SKM-1 (cell line): Measurements from ENCODE around the gene COL9A3.

ENCODE experiments used
- DNase-seq: peaks from one replicate; lab custom pipeline; 2025; ENCODE audit not compliant: unreplicated experiment; lab: John Stamatoyannopoulos, UW

Gene COL9A3

DNA sequence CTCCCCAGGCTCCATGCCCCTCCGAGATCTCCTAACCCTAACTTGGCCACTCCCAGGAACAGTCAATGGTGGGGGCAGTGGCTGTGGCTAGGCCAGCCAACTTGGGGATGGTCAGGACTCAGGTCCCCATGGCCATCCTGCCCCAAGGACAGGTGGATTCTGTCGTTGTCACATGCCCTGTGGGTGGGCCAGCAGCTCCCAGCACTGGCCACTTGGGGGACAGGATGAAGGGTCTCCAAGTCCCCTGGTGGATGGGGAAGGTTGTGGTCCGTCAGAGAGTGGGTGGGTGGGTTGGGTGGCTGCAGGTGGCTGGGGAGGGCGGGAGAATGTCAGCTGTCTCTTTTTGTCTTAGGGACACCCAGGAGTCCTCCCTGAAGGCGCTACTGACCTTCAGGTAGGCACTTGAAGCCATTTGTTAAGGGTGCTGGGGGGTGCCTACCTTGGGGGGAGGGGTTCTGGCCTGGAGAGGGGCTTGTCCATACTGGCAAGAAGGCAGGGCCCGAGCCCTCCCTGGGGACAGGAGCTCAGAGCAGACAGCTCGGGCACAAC, 5.5 kb downstream of the COL9A3 start:
- DNase-seq, result no peak

GRCh38 chr20:62822788-62823651, 6.2 kb downstream of the COL9A3 start:
- DNase-seq, result peak; percentile 39

DNA sequence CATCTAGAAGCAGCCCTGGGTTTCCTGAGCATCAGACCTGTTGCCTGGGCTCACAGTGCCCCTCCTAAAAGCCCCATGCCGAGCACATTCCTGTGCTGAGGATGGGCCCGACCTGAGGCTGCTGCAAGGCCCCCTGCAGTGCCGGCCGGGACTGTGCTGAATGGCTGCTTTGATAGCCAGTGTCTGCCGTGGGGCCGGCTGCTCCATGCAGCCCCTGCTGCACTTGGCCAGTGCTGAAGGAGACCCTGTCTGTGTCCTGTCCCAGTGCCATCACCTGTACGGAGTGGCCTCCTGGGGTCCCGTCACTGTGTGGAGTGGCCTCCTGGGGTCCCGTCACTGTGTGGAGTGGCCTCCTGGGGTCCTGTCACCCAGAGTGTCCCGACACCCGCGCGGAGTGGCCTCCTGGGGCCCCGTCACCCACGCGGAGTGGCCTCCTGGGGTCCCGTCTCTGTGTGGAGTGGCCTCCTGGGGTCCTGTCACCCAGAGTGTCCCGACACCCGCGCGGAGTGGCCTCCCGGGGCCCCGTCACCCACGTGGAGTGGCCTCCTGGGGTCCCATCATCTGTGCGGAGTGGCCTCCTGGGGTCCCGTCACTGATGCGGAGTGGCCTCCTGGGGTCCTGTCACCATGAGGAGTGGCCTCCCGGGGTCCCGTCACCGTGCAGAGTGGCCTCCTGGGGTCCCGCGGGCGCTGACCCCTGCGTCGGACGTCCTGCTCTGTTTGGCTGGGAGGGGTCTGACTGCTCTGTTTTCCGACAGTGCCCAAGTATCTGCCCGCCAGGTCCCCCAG, 7.0 kb downstream of the COL9A3 start:
- no peak for DNase-seq

GRCh38 chr20:62824476-62825332, 7.9 kb downstream of the COL9A3 start:
- DNase-seq, result peak; percentile 63

DNA sequence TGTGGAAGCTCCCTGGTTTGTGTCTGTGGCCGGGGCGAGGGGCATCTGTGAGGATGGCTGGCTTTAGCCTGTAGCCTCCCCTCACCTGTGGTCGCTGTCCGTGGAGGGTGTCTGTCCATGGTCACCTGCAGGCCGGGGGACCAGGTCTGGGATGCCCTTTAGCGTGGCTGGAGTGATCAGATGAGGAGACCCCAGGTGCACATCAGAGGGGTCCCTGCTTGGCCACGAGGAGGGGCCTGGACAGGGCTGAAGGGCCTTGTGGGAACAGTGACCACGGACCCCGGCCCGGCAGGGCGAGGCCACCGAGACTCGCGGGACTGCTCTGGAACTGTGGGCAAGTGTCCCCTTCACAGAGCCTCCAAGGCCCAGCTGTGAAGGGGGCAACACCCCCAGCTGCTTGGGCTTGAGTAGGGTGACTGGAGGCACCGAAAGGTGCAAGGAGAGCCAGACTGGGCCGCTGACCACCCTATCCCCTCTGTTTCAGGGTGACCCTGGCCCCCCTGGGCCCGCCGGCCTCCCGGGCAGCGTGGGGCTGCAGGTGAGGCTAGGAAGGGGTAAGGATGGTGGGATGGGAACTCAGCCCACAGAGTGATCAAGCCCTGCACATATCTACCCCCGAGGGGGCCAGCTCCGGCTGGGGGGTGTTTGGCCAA, 8.6 kb downstream of the COL9A3 start:
- DNase-seq, result no peak

GRCh38 chr20:62825986-62826645, 9.3 kb downstream of the COL9A3 start:
- no peak for DNase-seq

DNA sequence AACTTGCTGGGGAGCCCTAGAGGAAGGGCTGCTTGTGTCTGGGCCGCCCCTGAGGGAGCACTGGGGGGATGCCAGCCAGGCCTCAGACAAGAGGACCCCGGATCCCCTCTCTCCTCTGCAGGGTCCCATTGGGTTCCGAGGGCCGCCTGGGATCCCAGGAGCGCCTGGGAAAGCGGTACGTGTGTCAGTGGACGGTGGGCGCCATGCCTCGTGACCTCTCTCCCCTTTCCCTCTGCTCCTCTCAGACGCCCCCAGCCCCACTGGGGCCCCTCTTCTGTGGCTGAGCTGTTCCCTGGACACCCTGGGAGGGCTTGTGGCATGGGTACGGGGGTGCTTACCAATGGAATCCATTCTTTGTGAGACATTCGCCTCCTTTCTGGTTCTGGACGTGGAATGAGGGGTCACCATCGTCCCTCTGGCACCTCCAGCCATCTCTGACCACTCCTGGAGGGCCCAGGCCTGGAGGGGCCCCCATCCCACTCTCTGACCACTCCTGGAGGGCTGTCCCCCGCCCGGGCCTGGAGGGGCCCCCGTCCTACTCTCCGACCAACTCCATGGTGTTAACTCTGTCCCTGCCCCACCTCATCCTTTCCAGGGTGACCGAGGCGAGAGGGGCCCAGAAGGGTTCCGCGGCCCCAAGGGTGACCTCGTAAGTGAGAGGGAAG, 9.9 kb downstream of the COL9A3 start:
- DNase-seq, result no peak

GRCh38 chr20:62827311-62828038, 10.6 kb downstream of the COL9A3 start:
- DNase-seq, result no peak

GRCh38 chr20:62828051-62828450, 11.2 kb downstream of the COL9A3 start:
- DNase-seq, result no peak

GRCh38 chr20:62828511-62829230, 11.8 kb downstream of the COL9A3 start:
- DNase-seq, result no peak

DNA sequence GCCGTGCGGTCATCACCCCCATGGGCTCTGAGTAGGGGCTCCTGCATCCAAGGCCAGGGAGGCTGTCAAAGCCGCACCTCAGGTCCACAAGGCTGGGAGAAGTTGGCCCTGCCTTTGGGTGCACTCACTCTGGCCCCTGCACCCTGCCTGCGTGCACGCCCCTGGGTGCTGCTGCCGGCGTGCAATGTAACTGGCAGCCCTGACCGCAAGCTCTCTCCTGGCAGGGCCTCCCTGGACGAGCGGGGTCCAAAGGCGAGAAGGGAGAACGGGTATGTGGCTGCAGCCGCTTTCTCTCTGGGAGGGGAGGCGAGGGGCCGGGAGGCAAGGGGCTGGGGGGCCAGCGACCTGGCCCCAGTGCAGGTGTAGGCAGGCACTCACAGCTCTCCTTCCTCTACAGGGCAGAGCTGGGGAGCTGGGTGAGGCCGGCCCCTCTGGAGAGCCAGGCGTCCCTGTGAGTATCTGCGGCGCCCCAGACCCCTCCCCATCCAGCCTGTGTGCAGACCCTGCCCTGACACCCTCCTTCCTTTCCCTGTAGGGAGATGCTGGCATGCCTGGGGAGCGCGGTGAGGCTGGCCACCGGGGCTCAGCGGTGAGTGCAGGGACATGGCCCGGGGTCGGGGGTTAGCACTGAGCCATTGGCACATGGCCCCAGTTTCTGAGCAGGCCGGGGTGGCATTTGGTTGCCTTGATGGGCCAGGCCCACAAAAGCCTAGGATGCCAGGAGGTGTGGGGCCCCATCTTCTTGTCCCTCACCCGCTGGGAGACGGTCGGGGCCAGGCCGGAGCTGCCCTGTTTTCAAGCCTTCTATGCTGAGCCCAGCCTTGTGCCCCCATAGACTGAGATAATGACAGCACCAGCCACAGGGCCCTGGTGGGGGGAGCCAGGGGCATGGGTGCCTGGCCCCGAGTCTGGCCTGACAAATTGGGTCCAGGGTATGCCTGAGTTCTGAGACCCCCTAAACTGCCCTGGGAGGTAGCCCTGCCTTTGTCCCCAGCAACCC, 12.7 kb downstream of the COL9A3 start:
- DNase-seq, result no peak

DNA sequence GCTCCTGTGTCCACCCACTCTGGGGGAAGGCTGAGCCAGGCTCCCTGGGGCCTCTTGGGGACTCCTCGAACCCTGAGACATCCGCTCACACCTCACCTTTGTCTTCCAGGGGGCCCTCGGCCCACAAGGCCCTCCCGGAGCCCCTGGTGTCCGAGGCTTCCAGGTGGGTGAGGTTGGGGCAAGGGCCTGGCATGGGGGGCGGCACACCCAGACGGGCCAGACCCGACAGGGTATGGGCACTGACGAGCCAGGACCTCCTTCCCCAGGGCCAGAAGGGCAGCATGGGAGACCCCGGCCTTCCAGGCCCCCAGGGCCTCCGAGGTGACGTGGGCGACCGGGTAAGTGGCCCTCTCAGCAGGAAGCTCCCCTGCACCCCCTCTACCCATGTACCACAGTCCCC, 13.4 kb downstream of the COL9A3 start:
- no peak for DNase-seq

- DNase-seq, result no peak
These were observed 14.0 kb downstream of the COL9A3 start for GRCh38 chr20:62830821-62831220.

DNA sequence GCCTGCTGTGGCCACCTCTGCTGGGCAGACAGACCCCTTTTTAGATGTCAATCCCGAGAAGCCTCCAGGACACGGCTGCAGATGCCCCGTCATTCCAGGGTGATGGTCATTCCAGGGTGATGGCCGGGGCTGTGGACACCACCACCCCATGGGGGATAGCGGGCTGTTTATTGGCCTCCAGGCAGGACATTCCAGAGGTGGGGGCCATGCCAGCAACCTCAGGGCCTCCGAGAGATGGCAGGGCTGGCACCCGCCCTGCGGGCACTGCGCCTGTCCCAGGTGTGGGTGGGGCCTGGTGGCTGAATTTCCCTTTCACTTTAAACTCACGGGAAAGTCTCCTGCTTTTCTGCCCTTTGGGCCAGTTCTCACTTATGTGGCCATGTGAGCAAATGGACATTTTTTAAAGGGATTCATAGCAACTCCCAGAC, 14.5 kb downstream of the COL9A3 start:
- DNase-seq, result no peak

DNA sequence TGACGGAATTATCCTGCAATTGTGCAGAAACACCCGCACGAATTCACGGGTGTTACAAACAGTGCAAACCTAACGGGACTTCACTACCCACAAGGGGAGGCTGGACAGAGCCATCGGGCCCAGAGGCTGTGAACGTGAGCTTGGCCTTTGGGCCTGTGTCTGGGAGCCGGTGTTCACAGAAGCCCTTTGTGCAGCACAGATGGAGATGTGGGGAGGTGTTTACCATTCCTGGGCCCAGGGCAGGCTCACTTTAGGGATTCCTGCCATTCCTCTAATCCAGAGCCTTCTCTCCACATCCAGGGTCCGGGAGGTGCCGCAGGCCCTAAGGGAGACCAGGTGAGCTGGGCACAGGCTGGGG, 15.0 kb downstream of the COL9A3 start:
- DNase-seq, result no peak

- DNase-seq, result peak; percentile 95
These were observed 15.5 kb downstream of the COL9A3 start for GRCh38 chr20:62832212-62832922.
